Mesodermal cell (in vitro differentiated cells): ENCODE measurements around the gene HOPX.
"Not testable (repeated sequence)": the region's sequence is repeated elsewhere in the genome, so short reads cannot be mapped to it uniquely, and the experiment has no call there.

ENCODE experiments used
- H3K27ac ChIP-seq: 2 replicates; pipeline ENCODE4 v1.7.0; 2013; ENCODE audit warnings: mild to moderate bottlenecking, low read depth, low read length, moderate library complexity; ENCODE audit not compliant: severe bottlenecking
- H3K36me3 ChIP-seq: 2 replicates; pipeline ENCODE4 v1.7.1; 2013; ENCODE audit warnings: mild to moderate bottlenecking, low read length, moderate library complexity; ENCODE audit not compliant: control insufficient read depth, insufficient read depth
- H3K4me1 ChIP-seq: one replicate; pipeline ENCODE4 v1.7.1; 2013; ENCODE audit warnings: mild to moderate bottlenecking, low read length; ENCODE audit not compliant: insufficient read depth, control insufficient read depth, poor library complexity, severe bottlenecking
- H3K4me3 ChIP-seq: 2 replicates; pipeline ENCODE4 v1.7.0; 2013; ENCODE audit warnings: low read length, control low read depth, mild to moderate bottlenecking; ENCODE audit not compliant: insufficient read depth, poor library complexity, severe bottlenecking; ENCODE audit errors: extremely low read depth
- H3K9me3 ChIP-seq: 2 replicates; pipeline ENCODE4 v1.7.1; 2013; ENCODE audit warnings: mild to moderate bottlenecking, low read length, moderate library complexity; ENCODE audit not compliant: control insufficient read depth
- WGBS, 2 experiments: methylation state at CpG; one replicate each; pipeline ENCODE4 v1.1.5; 2013; ENCODE audit warnings: missing lambda C conversion rate in 2 of 2; ENCODE audit not compliant: insufficient coverage in 2 of 2; 5-methylcytosine and 5-hydroxymethylcytosine counted together

The HOPX gene

DNA sequence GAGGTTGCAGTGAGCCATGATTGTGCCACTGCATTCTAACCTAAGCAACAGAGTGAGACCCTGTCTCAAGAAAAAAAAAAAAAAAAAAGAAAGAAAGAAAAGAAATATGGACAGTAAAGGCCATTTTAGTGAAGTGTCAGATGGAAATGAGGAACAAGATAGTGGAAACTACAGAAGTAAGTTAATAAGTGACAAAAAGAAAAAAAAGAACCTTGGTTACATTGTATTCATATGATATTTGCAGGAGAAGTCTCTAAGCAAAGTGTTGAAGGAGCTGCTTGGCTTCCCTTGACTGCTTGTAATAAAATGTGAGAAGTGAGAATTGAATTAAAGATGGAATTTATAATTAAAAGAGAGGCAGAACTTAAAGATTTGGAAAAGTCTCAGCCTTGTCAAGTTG is 73.2 kb downstream of the HOPX start:
- Histone ChIP-seq H3K4me1 (peaks cover 20% of the 10 kb centered on the region), H3K9me3 (no peaks in the 10 kb centered on the region), H3K27ac (no peak overlapping the region), H3K4me3 (no peak overlapping the region), H3K36me3 (no peaks in the 10 kb centered on the region)

DNA sequence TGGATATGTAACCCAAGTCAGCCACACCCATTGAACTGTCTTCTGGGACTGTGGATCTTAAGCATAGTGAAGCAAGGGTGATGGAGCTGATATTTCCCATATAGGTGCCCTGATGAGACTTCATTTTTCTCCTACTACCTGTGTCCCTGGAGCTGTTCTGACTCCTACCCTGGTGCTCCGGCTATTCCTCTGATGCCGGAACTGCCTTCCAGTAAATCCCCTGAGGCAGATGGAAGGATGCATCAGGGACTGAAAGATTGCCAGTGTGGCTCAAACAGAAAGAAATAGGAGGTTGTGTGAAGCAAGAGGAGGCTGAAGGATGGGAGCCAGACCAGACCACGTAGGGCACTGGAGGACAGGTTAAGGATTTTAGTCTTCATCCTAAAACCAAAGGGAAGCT is 74.7 kb downstream of the HOPX start:
- no peak overlapping the region for H3K4me3 ChIP-seq
- no peak overlapping the region for H3K27ac ChIP-seq
- no peaks in the 10 kb centered on the region for H3K9me3 ChIP-seq
- 34 to 45% methylated on average over 2 to 3 of the region's 3 CpGs for WGBS, 2 experiments
- no peaks in the 10 kb centered on the region for H3K36me3 ChIP-seq
- H3K4me1 ChIP-seq: peaks cover 9% of the 10 kb centered on the region

DNA sequence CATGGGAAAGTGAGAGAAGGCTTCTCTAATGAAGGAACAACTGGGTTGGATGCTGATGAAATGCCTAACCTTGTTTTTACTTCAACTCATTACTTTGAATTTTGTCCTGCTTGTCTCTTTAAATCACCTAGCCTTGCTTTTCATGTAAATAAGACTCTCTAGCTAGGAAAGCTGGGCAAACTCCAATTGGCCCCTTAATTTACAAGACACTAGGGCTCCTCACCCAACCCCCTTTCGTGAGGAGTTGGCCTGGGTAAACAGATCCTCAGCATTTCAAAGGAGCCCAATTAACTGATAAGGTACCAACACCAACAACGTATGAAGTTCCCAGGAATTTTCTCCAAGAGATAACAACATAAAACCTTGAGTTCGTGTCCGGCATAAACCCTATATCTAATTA is 75.6 kb downstream of the HOPX start:
- not testable (repeated sequence) for H3K36me3 ChIP-seq, H3K4me1 ChIP-seq, H3K9me3 ChIP-seq, H3K27ac ChIP-seq, H3K4me3 ChIP-seq
- WGBS, 2 experiments: 20% methylated on average over 1 of the region's 4 CpGs; no CpG with 5 or more reads in 1 of the 2 experiments

DNA sequence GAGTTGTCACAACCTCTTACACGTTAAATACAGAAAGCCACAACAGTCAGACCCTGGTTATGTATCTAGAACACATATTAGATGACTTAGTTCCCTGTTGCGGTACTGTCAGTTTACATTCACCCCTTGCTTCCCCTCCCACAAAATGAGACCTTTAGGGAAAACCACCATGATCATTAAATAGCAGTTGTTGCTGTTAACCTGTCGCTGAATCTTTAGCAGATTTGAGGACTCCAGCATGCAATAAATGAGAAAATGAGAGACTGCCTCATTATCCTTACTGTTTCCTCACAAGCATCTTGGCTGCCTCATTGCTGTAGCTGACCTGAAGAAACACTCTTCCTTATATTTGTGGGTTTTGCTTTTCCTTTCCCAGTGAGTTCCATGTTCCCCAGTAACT is 77.8 kb downstream of the HOPX start:
- 92 to 100% methylated on average over 2 of the region's 3 CpGs for WGBS, 2 experiments
- peaks cover 9% of the 10 kb centered on the region for H3K4me1 ChIP-seq
- H3K4me3 ChIP-seq: no peak overlapping the region
- H3K9me3 ChIP-seq: no peaks in the 10 kb centered on the region
- no peaks in the 10 kb centered on the region for H3K36me3 ChIP-seq
- no peak overlapping the region for H3K27ac ChIP-seq
